Adipocyte (in vitro differentiated cells): Measurements from ENCODE around the gene KRT17.
"Not testable (repeated sequence)": the region's sequence is repeated elsewhere in the genome, so short reads cannot be mapped to it uniquely, and the experiment has no call there.

Experiments used
- DNase-seq: peaks from one replicate; pipeline ENCODE4 v3.0.0-alpha.2; 2015; ENCODE audit warnings: low read depth
- H3K27me3 ChIP-seq: replicated peaks from 2 replicates; pipeline ENCODE4 v1.7.0; 2013; ENCODE audit warnings: mild to moderate bottlenecking, low read length, moderate library complexity; ENCODE audit not compliant: control insufficient read depth, insufficient read depth
- H3K36me3 ChIP-seq: 2 replicates; pipeline ENCODE4 v1.7.0; 2013; ENCODE audit warnings: low read length, mild to moderate bottlenecking, moderate library complexity; ENCODE audit not compliant: control insufficient read depth, insufficient read depth, severe bottlenecking
- H3K4me1 ChIP-seq: 2 replicates; pipeline ENCODE4 v1.7.0; 2013; ENCODE audit warnings: mild to moderate bottlenecking, low read length, moderate library complexity; ENCODE audit not compliant: control insufficient read depth, insufficient read depth
- H3K4me3 ChIP-seq: 2 replicates; pipeline ENCODE4 v1.7.0; 2013; ENCODE audit warnings: mild to moderate bottlenecking, low read length, moderate library complexity
- H3K9ac ChIP-seq: 2 replicates; pipeline ENCODE4 v1.7.0; 2013; ENCODE audit warnings: mild to moderate bottlenecking, low read length, moderate library complexity
- H3K9me3 ChIP-seq: 2 replicates; pipeline ENCODE4 v1.7.0; 2013; ENCODE audit warnings: mild to moderate bottlenecking, low read length, moderate library complexity; ENCODE audit not compliant: control insufficient read depth

KRT17 gene

GRCh38 chr17:41629316-41629715 is 4.9 kb upstream of the KRT17 start:
- DNase-seq, result no peak
- Histone ChIP-seq H3K4me1 (no peaks in the 10 kb centered on the region), H3K4me3 (no peak overlapping the region), H3K9ac (no peak overlapping the region), H3K9me3 (no peaks in the 10 kb centered on the region), H3K36me3 (no peaks in the 10 kb centered on the region), H3K27me3 (peaks cover 18% of the 10 kb centered on the region)

- not testable (repeated sequence) for H3K9ac ChIP-seq, DNase-seq, H3K4me1 ChIP-seq, H3K9me3 ChIP-seq, H3K4me3 ChIP-seq, H3K36me3 ChIP-seq
- H3K27me3 ChIP-seq, result peaks cover 18% of the 10 kb centered on the region
Observed at GRCh38 chr17:41628621-41629255, 4.4 kb upstream of the KRT17 start.

GRCh38 chr17:41628073-41628370 is 3.6 kb upstream of the KRT17 start:
- H3K9ac ChIP-seq, H3K4me1 ChIP-seq, H3K4me3 ChIP-seq, H3K36me3 ChIP-seq, DNase-seq, H3K9me3 ChIP-seq: not testable (repeated sequence)
- H3K27me3 ChIP-seq, result peaks cover 18% of the 10 kb centered on the region

GRCh38 chr17:41627316-41628072 is 3.1 kb upstream of the KRT17 start:
- Histone ChIP-seq H3K4me3 (no peak overlapping the region), H3K4me1 (no peaks in the 10 kb centered on the region), H3K9me3 (no peaks in the 10 kb centered on the region), H3K27me3 (peaks cover 18% of the 10 kb centered on the region), H3K36me3 (no peaks in the 10 kb centered on the region), H3K9ac (no peak overlapping the region)
- no peak for DNase-seq

- not testable (repeated sequence) for H3K9me3 ChIP-seq, H3K4me3 ChIP-seq, H3K9ac ChIP-seq, H3K36me3 ChIP-seq, DNase-seq, H3K4me1 ChIP-seq
- H3K27me3 ChIP-seq, result peaks cover 18% of the 10 kb centered on the region
Observed at GRCh38 chr17:41626914-41627295, 2.5 kb upstream of the KRT17 start.

GRCh38 chr17:41626028-41626913 is 1.9 kb upstream of the KRT17 start:
- peaks cover 18% of the 10 kb centered on the region for H3K27me3 ChIP-seq
- not testable (repeated sequence) for H3K4me3 ChIP-seq, H3K9me3 ChIP-seq, H3K9ac ChIP-seq, H3K36me3 ChIP-seq, H3K4me1 ChIP-seq, DNase-seq

GRCh38 chr17:41625602-41626001 is 1.2 kb upstream of the KRT17 start:
- DNase-seq, result no peak
- Histone ChIP-seq H3K4me3 (no peak overlapping the region), H3K4me1 (no peaks in the 10 kb centered on the region), H3K27me3 (peaks cover 18% of the 10 kb centered on the region), H3K9ac (no peak overlapping the region), H3K9me3 (no peaks in the 10 kb centered on the region), H3K36me3 (no peaks in the 10 kb centered on the region)

GRCh38 chr17:41623184-41623861 is 1.1 kb downstream of the KRT17 start:
- peak; percentile 64 for DNase-seq
- H3K4me3 ChIP-seq, result not testable (repeated sequence)

GRCh38 chr17:41622340-41623183 is 1.8 kb downstream of the KRT17 start:
- H3K9ac ChIP-seq, H3K4me3 ChIP-seq, DNase-seq, H3K36me3 ChIP-seq, H3K9me3 ChIP-seq, H3K4me1 ChIP-seq: not testable (repeated sequence)
- peaks cover 14% of the 10 kb centered on the region for H3K27me3 ChIP-seq

More at GRCh38 chr17:41623184-41623861, 1.1 kb downstream of the KRT17 start:
- not testable (repeated sequence) for H3K9me3 ChIP-seq, H3K4me1 ChIP-seq, H3K36me3 ChIP-seq, H3K9ac ChIP-seq
- peaks cover 18% of the 10 kb centered on the region for H3K27me3 ChIP-seq

- Histone ChIP-seq H3K4me1 (no peaks in the 10 kb centered on the region), H3K4me3 (no peak overlapping the region), H3K9me3 (no peaks in the 10 kb centered on the region), H3K36me3 (no peaks in the 10 kb centered on the region), H3K27me3 (peaks cover 18% of the 10 kb centered on the region), H3K9ac (no peak overlapping the region)
- no peak for DNase-seq
Observed at GRCh38 chr17:41621916-41622315, 2.5 kb downstream of the KRT17 start.
